NCI-H748 treated with DMSO at 0.1 percent for 48 hours (cell line): ENCODE measurements around the gene GRK2.
A peak's percentile ranks its signal among the peaks of the same experiment; 100 is the strongest.

Experiments used
- DNase-seq: peaks from one replicate; lab custom pipeline; 2025; lab: John Stamatoyannopoulos, UW

GRK2 gene

DNA sequence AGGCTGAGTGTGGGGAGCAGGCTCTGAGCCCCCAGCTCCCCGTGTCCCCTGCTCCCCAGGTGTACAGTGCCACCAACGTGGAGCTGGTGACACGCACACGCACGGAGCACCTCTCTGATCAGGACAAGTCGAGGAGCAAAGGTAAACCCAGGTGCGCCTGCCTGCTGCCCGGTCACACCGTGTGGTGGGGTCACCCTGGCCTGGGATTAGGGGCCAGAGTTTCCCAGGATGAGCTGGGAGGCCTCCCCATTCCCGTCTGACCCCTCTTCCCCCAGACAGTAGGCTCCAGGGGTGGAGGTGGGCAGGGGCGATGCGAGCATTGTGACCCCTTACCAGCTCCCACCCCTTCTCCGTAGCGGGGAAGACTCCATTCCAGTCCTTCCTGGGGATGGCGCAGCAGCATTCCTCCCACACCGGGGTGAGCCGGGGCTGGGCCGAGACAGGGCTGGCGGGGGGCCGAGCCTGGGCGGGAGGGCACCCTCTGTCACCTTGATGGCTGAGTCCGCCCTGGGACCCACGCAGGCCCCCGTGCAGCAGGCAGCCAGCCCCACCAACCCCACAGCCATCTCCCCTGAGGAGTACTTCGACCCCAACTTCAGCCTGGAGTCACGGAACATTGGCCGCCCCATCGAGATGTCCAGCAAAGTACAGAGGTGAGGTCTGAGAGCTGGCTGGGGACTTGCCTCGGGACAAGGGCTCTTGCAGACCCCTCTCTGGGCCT is 33.4 kb downstream of the GRK2 start:
- no peak for DNase-seq

DNA sequence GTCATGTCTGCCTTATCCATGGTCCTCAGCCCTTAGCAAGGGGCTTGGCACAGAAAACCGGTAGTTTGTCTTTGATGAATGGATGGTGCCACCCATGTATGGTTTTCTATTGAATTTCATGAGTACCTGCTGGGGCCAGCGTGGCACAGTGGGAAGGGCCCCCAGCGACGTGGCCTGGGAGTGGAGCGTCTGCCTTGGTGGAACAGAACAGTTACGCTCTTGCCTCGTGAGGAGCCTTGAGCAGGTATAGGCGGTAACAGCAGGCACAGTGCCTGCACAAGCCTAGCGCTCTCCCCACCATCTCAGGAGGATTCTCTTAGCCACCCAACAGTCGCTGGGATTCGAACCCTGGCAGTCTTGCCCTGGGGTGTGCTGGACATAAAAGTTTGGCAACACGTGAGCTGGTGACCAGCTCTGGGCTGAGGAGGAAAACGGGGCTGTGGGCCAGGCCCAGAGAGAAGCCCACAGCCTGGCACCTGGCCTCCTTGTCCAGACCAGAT is 34.0 kb downstream of the GRK2 start:
- DNase-seq: no peak

DNA sequence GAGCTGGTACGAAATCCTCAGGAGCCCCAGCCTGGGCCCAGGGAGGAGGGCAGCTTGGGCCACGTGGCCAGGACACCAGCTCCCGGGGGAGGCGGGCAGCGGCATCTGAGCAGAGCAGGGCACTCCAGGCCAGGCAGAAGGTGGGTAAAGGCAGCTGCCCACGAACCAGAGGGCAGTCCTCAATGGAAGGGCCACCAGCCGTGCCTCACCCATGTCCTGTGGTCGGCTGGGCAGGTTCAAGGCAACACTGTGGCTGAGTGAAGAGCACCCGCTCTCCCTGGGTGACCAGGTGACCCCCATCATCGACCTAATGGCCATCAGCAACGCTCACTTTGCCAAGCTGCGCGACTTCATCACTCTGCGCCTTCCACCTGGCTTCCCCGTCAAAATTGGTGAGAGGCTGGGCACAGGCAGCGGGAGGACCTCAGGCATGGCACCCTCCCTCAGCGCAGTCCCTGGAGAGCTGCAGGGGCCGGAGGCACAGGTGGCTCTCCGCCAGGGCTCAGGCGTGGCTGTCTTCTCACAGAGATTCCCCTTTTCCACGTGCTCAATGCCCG is 34.6 kb downstream of the GRK2 start:
- DNase-seq: no peak

DNA sequence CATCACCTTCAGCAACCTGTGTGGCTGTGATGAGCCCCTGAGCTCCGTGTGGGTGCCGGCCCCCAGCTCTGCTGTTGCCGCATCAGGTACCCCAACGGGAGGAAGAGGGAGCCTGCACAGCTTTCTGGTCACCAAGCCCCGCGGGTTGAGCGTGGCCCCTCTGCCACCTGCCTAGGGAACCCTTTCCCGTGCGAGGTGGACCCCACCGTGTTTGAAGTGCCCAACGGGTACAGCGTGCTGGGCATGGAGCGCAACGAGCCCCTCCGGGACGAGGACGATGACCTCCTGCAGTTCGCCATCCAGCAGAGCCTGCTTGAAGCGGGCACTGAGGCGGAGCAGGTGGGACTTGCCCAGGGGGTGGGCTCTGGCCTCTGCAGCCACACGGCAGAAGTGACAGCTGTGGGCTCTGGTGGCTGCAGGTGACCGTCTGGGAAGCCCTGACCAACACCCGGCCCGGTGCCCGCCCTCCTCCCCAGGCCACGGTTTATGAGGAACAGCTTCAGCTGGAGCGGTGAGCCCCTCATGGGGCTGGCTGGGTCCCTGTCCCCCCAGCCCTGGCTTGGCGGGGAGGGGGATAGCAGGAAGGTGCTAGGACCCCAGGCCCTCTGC is 35.1 kb downstream of the GRK2 start:
- no peak for DNase-seq

DNA sequence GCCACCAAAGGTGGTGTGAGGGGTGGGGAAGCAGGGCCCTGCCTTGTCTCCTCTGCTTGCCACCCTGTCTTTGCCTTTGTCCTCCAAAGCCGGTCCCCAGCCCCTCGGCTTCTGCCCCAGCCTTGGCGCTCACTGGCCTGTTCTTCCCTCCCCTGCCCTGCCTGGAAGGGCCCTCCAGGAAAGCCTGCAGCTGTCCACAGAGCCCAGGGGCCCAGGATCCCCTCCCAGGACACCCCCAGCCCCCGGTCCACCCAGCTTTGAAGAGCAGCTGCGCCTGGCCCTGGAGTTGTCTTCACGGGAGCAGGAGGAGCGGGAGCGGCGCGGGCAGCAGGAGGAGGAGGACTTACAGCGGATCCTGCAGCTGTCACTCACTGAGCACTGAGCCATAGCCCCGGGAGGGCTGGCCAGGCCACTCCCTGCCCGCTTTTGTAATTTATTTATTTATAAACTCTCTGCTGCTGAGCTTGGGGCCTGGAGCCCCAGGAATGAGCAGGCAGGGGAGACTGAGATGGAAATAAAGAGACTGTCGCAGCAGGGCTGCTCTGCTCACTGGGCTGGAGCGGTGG is 35.8 kb downstream of the GRK2 start:
- DNase-seq: no peak

DNA sequence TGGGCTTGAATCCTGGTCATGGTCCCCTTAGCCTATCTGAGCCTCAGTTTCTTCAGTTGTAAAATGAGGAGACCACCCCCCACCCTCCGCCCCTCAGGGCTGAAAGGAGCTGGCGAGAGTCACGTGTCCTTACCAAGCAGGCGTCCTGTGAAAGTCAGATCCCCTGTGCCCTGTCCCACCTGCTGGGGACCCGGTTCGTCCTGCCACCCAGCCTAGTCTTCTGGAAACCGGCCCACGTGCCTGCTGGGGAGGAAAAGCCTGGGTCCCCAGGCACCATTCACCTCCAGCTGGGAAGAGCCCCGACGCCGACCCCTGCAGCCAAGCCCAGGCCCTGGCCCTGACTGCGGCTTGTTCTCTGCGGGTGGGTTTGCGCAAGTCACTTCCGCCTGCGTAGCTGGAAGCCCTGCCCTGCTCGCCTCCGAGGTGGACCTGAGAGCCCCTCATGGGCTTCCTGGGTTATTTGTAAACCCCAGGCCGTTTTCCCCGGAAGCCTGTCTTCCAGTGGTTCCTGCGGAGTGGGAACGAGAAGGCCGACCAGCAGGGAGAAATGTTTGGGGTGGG is 36.4 kb downstream of the GRK2 start:
- no peak for DNase-seq

DNA sequence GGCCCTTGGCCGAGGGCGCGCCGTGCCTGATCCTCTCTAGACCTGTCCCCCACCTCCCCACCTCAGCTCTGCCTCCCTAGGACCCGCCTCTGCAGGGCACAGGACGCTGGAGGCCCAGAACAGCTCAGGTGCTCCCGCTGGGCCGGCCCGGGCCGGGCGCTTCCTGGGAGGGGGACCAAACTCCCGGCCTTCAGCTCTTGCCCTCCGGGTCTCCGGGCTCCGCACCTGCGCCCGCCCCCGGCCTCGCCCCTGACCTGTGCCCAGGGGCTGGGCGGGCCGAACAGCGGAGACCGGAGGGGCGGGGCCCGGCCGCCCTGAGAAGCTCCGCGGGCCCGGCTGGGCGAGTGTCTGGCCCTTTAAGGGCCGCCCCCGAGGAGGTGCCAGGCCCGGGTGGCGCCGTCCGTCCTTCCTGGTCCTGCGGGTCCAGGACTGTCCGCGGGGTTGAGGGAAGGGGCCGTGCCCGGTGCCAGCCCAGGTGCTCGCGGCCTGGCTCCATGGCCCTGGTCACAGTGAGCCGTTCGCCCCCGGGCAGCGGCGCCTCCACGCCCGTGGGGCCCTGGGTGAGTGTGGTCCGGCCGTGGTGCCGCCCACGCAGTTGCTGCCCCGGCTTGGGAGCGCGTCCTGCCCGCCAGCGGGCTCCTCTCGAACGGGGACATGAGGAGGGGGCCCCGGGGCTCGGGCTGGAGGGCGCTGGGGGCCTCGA is 37.0 kb downstream of the GRK2 start, which contains the start of gene SSH3:
TSS of gene SSH3 (plus strand) at position 399 of the 703 bp plus-strand sequence. CDS start at position 495, 96 bp downstream.
- DNase-seq: peak; percentile 41

DNA sequence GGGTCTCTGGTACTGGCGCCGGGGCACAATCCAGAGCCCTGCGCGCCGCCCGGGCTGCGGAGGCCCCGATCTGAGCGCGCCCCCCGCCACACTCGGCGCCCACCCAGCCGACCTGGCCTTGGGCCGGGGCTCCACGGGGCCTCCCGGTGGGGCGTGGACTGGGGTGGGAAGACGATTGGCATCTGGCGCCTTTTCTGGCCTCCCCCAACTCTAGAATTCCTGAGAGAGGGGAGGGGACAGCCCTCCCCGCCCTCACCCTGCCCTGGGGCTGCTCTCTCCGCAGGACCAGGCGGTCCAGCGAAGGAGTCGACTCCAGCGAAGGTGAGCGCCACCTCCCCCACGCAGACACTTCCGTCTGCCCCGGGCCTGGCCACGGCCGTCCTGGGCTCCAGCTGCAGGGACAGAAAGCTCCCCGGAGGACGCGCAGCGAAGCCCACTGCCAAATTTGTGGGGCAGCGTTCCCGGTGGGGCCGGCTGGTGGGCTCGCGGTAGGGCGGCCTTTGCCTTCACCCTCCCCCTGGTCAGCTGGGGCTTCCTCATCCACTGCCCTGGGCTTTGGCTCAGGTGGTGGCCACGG is 37.6 kb downstream of the GRK2 start:
- DNase-seq: no peak

DNA sequence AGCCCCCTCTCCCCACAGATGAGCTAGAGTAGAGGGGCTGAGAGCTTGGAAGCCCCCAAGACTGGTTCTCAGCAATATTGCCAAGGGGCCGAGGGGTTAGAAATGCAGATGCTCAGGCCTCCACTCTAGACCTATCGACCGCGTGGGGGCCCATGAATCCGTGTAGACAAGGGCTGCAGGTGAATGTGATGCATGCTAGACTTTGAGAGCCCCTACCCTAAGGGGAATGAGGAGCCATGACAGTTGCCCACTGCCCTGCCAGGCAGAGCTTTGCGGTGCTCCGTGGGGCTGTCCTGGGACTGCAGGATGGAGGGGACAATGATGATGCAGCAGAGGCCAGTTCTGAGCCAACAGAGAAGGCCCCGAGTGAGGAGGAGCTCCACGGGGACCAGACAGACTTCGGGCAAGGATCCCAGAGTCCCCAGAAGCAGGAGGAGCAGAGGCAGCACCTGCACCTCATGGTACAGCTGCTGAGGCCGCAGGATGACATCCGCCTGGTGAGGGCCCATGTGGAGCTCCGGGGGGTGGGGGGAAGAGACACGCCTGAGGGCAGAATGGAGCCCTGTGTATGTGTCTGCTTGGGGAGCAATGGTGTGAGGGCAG is 38.3 kb downstream of the GRK2 start:
- DNase-seq: no peak

DNA sequence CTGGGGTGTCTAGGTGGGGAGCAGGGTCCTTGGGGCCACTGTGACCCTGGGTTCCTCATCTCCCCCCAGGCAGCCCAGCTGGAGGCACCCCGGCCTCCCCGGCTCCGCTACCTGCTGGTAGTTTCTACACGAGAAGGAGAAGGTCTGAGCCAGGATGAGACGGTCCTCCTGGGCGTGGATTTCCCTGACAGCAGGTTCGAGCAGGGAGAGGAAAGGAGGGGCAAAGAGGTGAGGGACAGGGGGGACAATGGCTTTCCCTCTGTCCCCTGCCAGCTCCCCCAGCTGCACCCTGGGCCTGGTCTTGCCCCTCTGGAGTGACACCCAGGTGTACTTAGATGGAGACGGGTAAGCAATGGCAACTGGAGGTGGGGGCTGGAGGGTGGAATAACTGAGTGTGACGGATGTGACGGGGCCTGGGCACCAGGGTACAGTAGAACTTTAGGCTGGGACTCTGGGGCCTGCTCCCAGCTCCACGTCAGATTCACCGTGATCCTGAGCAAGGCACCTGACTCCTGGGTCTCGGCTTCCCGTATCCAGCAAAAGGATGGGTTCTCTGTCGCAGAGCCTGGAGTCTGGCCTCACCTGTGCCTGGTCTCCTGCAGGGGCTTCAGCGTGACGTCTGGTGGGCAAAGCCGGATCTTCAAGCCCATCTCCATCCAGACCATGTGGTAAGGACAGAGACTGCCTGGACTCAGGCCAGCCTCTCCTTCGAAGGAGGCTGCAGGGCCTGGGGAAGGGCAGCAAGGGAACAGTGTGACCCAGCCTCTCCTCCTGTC is 40.7 kb downstream of the GRK2 start:
- no peak for DNase-seq

DNA sequence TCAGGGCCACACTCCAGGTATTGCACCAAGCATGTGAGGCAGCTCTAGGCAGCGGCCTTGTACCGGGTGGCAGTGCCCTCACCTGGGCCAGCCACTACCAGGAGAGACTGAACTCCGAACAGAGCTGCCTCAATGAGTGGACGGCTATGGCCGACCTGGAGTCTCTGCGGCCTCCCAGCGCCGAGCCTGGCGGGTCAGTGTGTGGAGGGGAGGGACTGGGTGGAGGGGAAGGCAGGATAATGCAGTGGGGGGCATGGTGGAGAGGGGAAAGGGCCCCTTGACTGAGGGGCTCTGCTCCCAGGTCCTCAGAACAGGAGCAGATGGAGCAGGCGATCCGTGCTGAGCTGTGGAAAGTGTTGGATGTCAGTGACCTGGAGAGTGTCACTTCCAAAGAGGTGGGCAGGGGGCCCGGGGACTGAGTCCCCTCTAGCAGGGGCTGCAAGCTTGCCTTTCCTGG is 41.3 kb downstream of the GRK2 start:
- DNase-seq: no peak

DNA sequence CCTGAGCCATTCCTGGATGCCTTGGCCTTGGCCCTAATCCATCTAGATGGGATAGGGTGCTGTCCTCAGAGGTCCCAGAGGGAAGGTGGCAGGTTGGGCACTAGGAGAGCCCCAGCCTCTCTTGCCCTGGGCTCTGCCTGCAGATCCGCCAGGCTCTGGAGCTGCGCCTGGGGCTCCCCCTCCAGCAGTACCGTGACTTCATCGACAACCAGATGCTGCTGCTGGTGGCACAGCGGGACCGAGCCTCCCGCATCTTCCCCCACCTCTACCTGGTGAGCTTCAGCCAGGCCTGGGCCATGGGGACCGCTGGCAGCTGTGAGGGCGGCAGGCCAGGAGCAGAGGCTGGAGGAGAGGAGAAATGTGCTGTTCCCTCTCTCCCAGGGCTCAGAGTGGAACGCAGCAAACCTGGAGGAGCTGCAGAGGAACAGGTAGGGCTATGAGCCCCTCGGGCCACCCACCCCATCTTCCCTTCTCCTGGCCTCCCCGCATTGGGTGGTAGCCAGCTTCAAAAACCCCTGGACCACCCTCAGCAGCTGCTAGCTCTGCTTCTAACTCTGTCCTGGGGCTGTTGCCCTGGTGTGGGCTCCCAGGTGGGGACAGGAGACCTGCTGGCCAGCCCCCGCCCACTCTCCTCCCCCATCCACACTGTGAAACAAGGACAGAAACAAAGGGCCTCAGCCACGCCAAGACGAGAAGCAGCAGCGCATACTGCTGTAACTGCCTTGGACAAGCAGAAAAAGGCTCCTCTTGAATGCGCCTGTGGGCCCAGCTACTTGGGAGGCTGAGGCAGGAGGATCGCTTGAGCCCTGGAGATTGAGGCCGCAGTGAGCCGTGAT is 42.0 kb downstream of the GRK2 start:
- no peak for DNase-seq

DNA sequence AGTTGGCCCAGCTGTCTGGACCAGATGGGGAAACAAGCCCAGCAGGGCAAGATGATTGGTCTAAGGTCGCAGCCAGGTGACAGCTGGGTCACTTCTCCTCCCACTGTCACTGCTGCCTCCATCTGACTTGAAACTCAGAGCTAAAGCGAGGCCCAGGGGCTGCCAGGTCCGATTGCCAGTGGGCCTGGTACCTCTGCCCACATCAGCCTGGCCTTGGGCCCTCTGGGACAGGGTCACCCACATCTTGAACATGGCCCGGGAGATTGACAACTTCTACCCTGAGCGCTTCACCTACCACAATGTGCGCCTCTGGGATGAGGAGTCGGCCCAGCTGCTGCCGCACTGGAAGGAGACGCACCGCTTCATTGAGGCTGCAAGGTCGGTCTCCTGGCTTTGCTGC is 42.9 kb downstream of the GRK2 start:
- DNase-seq: no peak

DNA sequence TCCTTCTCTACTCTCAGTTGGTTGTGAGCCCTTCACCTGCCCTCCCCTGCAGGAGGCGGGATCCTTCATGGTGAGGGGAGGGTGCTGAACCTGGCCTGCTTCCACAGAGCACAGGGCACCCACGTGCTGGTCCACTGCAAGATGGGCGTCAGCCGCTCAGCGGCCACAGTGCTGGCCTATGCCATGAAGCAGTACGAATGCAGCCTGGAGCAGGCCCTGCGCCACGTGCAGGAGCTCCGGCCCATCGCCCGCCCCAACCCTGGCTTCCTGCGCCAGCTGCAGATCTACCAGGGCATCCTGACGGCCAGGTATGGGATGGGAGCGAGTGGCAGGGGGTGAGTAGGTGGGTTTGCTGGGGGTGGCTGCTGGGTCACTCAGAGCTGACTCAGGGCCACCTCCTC is 43.4 kb downstream of the GRK2 start:
- DNase-seq: no peak

DNA sequence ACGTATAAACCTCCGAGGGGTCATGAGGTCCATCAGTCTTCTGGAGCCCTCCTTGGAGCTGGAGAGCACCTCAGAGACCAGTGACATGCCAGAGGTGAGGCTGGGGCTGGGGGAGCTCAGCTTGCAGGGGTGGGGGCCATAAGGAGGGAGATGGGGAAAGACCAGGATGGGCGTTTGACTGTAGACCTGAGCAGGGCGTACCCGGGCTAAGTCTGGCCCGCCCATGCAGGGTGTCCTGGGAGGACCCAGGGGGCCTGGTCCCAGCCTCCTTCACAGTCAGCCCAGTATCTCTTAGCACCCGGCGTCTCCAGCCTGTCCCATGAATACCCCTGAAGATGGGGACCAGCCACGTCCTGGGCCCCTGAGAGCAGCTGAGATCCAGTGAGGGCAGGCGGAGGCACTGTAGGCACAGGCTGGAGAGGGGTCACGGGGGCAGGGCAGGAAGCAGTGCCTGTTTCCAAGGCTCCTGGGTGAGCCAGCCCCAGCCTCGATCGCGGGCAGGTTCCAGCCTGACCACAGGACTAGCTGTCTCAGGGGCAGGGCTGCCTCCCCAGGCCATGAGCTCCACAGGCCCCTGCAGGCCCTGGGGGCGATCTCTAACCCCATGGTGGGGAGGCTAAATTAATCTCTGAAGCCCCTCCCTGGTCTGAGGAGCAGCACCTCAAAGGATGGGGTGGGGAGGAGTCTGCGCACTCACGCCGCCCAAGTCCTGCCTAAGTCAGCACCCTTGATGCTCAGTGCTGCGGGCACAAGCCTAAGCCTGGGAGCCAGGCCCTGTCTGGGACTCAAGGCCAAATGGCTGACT is 44.2 kb downstream of the GRK2 start:
- no peak for DNase-seq

DNA sequence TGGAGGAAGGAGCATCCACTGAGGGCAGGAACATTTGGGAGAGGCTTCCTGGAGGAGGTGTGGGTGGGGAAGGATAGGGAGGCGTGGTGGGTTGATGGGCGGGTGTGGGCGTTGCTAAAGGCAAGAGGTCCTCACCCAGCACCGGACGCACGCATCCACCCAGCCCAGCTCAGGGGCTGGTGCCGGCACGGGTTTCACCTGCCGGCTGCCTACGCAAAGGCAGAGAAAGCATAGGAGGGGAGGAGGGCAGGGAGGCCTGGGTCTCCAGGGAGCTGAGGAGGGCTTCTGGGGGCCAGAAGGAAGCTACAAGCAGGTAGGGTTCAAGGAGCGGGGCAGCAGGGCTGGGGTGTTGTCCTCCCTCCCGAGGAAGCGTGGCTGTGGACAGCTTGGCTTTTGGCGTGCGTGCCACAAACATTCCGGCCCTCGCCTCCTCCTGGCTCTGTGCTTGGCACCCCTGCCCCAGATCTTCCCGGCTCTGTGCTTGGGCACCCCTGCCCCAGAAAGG is 44.8 kb downstream of the GRK2 start:
- DNase-seq: no peak

DNA sequence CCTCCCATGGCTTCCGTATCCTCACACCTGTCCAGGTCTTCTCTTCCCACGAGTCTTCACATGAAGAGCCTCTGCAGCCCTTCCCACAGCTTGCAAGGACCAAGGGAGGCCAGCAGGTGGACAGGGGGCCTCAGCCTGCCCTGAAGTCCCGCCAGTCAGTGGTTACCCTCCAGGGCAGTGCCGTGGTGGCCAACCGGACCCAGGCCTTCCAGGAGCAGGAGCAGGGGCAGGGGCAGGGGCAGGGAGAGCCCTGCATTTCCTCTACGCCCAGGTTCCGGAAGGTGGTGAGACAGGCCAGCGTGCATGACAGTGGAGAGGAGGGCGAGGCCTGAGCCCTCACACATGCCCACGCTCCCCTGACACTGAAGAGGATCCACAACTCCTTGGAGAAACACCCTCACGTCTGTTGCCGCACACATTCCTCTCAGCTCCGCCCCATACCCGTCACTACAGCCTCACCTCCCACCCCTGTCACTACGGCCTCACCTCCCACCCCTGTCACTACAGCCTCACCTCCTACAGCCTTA is 45.3 kb downstream of the GRK2 start:
- no peak for DNase-seq
